COLO668 (cell line): ENCODE measurements around the gene HTRA3.

Experiments
- DNase-seq: peaks from one replicate; lab custom pipeline; 2025; ENCODE audit not compliant: unreplicated experiment; lab: John Stamatoyannopoulos, UW

The HTRA3 gene

DNA sequence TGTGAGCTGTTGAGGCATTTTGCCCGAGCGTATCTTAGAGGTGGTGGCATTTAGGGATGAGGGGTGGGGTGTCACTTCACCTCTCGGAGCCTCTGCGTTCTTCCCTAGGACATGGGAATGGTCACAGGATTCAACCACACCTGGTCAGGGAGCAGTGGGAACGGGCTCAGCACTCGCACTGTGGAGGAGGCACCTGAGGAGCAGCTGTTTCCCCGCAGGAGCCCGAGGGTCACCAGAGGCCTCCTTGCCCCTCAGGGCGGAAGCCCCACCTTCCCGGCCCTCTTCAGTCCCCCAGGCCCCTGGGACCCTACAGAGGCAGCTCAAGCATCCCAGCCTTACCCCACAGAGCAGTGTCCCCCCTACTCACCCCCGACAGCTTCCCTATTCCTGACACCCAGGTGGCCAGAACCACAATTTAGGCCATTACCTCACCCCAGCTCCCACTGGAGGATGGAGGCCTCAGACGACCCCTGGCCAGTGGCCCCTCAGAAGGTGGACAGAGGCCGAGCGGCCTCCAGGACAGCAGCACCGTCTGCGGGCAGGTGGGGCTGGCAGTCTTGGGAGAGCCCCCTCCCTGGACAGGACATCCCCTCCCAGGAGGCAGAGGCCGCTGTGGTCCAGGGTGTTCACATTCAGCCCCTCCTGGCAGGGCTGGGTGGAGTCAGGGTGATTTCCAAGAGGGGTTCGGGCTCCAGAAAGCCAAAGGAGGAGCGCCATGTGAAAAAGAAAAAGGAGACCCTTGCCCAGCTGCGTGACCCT lies 4.2 kb upstream of the HTRA3 start:
- no peak for DNase-seq

DNA sequence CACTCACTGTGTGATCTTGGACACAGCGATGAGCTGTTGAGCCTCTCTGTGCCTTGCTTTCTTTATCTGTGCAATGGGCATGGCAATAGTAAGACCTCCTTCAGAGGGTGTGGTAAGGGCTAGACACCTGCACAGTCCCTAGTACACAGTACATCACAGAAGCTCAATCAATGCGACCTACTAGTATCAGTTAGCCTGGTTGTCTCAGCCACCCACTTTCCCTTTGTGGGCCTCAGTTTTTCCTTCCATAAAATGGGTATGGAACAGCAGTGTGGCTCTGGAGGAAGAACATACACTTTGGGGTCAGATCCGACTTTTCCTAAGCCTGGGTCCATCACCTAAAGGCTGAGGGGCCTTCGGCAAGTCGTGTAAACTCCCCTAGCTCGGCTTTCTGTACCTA lies 3.5 kb upstream of the HTRA3 start:
- DNase-seq: no peak

GRCh38 chr4:8266508-8266907 lies 3.0 kb upstream of the HTRA3 start:
- no peak for DNase-seq

DNA sequence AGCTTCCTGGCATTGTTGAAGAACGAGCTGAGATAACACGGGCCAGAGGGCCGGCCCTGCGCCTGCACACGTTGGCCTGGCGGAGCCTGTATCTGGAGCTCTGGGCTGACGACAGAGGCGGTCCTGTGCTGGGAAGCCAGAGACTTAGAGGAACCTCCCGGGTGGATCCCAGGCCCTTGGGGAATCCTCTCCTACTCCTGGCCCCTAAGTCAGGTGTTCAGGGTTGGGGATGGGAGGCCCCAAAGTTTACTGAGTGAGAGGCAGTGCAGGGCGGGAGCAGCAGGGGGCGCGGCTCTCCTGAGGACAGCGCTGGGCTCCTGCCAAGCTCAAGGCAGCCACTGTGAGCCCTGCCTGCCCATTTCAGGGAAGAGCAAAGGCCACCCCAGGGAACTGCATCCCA lies 2.5 kb upstream of the HTRA3 start:
- peak; percentile 65 for DNase-seq

DNA sequence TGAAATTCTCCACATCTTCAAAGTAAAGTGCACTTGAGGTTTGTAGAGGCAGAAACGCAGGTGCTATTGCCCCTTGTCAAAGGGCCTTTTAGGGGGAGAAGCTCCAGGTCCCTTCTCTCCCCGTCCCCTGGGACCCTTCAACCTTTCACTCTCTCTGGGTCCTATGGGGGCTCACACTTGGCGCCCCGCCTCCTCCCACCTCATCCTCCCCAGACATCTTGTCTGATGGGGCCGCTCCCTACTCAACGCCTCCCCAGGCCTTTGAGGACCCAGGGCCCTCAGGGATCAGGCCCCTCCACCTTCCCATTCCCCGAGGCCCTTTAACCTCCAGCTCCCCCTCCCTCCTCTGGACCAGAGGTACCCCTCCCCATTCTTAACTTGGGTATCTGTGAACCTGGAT lies 1.3 kb upstream of the HTRA3 start:
- no peak for DNase-seq

- DNase-seq: no peak
Measured at GRCh38 chr4:8268901-8269534, 536 bp upstream of the HTRA3 start.

GRCh38 chr4:8270418-8270771 lies 841 bp downstream of the HTRA3 start:
- no peak for DNase-seq

DNA sequence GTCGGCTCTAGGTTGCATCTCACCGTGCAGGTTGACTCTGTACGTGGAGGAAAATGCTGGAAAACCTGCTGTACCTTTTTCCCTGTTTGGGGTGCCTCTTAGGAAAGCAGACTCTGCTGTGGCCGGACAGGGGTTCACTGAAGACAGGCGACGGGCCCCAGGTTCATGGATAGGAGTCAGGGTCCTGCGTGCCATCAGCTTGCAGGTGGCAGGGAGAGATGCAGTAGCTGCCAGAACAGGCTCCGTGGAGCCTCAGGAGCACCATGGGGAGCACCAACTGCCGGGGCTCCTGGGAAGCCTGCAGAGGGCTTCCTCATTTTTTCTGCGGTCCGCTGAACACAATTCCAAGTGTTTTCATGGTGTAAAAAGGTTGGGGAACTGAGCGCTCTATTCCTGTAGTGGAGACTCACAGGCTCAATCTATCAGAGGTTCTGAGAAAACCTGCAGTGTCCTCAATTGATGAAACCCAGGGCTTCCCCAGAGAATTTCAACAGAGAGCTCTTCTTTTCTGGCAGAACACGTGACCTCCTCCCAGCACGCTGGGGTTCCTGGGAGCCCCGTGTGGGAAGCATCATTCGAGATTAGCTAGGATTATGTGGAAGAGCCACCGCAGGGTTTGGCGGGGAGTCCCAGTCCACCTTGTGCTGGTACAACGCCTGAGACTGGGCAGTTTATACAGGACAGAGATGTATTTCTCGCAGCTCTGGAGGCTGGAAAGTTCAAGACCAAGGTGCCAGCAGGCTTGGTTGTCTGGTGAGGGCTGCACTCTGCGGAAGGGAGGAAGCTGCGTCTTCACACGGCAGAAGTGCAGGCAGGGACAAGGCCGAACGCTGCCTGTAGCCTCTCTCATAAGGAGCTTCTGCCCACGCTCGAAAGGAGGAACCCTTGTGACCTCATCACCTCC lies 1.6 kb downstream of the HTRA3 start:
- DNase-seq: no peak

GRCh38 chr4:8271821-8272220 lies 2.3 kb downstream of the HTRA3 start:
- DNase-seq: no peak

DNA sequence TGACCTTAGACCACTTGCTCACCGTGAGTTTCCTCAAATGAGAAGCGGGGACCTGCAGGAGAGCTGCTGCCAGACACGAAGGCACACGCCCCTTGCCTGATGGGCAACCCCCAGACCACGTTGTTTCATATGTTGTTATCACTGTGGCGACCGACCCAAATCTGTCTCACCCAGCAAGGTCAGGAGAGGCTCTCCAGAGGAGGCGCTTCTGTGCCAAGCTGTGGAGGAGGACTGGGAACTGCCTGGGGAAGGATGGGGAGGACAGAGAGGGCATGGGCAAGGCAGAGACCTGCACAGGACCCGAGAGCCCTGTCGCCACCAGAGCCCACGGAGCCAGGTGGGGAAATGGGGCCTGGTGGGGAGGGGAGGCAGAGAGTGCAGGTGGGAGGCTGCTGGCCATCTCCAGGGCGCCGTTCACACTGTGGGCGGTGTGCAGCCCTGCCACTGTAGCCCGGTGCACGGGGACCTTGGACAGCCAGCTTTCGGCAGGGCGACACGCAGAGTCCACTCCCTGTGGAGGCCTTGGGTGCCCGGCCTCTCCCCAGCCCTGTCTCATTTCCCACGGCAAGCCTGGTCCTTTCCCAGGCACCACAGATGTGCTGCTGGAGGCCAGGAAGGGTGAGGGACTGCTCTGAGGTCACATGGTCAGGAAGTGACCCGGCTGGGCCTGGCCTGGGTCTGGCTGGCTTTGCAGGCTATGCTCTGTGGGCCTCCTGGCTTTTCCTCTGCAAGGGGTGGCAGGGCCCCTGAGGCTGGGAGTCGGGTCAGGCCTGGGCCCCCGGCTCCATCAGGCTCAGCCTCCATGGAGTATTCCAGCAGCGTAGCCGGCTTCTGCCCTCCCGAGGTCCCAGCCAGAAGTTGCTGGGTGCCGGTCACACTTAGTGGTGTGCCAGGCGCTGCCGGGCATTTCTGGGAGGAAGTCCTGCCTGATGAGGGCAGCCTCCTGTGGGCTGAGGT lies 3.2 kb downstream of the HTRA3 start:
- DNase-seq: no peak

- no peak for DNase-seq
Measured at GRCh38 chr4:8273450-8273849, 3.9 kb downstream of the HTRA3 start.

DNA sequence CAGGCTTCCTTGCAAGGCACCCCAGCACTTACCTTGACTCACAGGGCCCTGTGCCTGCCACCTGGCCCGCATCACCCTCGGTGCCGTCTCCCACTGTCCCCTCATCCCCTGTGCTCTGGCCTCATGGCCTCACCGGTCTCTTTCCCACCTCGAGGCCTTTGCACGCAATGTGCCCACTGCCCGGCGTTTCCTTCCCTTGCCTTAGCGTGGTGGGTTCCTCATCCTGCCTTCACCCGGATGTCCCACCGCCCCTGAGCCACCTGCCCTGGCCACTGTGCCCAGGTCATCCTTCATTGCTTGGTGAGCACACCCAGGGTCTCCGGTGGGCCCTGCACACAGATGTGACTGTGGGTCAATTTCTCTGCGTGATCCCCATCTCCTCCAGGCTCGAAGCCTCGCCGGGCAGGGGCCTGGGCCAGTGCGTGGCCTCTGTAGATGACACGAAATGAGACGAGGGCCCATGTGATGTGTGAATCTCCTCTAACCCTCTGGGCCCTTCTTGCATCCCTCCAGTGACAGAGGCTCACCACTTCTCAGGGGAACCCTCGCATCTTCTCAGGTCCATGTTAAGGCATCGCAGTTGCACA lies 4.6 kb downstream of the HTRA3 start:
- DNase-seq: no peak

GRCh38 chr4:8274765-8275547 lies 5.4 kb downstream of the HTRA3 start:
- peak; percentile 15 for DNase-seq

GRCh38 chr4:8275548-8275910 lies 6.0 kb downstream of the HTRA3 start:
- DNase-seq: no peak

DNA sequence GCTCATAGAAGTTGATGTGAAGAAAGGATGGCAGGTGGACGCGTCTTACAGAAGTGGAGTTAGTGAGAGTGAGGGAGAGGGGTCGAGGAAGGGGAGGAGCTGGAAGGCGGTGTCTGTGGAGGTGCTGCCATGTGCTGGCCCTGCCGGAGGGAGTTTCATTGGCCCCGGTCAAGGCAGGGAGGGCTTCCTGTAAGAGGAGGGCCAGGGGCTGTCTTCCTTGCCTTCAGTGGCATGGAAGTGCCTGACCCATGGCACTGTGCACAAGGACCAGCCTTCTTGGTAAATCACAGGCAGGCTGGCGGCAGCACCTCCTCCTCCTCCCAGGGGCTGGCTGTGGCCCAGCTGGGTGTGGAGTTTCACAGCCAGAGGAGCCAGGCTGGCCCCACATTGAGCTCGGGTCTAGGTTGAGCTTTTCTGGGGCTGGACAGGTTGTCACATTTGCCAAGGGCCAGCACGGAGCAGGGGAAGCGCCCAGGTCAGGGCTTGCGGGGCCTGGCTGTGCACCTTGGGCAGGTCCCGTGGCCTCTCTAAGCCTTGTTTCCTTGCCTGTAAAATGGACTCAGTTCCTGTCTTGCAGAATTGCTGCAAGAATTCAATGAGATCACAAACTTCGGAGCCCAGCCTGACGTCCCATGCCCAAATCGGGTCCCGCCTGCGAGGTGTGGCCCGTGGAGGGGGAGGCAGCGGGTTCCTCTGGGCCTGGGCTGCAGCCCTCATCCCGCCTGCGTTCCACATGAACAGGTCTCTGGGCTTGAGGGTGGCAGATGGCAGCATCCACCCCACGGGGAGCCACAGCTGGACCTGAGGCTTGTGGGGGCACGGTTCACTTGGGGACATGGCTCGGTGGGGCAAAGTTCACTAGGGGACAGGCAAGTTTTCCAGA lies 7.0 kb downstream of the HTRA3 start:
- DNase-seq: no peak

- no peak for DNase-seq
Measured at GRCh38 chr4:8277356-8278008, 7.9 kb downstream of the HTRA3 start.

- no peak for DNase-seq
Measured at GRCh38 chr4:8278009-8278395, 8.4 kb downstream of the HTRA3 start.
